ENCODE data around the gene SNRNP200. TPM values are rescaled to one million over a fixed set of nuclear protein-coding genes. Genes with fewer than 3 reads are reported as not detected.

The SNRNP200 gene
- total RNA-seq, 1 donor from 2014 or later = 208 TPM

DNA sequence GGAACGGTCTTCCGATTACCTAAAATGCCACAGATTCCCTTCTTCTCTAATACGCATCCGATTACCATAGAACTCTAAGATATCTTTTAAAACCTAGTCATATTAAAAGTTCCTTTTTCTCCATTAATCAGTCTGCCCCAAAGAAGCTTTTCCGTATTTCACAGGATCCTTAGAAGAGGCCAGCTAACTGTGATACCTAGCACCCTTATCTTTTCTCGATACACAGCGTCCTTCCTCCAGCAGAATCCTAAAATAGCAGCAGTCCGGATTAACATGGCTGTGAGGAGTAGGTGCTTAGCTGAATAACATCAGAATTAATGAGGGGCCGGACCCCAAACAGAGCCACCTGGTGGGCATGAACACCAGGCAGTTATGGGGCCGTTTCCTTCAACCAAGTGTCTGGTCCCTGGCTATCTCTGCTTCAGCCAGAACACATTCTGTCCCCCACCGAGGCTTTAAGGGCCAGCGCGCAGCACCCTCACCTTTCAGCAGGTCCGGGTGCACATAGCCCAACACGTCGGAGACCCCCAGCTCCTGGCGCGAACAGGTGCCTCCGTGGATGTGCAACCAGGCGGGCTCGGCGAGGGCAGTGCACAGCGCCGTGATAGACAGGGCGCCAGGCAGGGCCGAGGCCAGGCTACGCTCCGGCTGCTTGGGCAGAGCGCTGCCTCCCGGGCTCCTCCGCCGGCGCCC is 40.5 kb downstream of the SNRNP200 start:
- H3K4me1 Mint-ChIP-seq = peaks cover 57% of the 10 kb centered on the region
- H3K27ac Mint-ChIP-seq = peak overlapping the region; percentile 65

DNA sequence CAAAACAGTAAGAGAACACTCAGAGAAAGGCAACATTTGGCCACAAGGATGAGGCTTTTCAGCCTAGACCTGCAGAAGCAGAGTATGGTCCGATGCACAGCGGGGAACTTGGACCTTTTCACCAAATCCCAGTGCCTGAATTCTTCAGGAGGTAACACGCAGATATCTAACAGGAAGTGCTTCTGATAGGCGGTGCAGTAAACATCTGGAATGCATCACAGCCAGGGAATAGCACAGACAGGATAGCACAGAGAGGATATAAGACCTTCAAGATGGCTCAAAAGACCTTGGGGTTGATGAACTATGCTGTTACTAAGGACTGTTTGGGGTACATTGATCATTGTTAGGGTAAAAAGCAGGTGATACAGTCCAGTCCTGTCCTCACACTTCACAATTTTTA is 41.3 kb downstream of the SNRNP200 start:
- Mint-ChIP-seq H3K27me3 (no peaks in the 10 kb centered on the region), H3K9me3 (no peaks in the 10 kb centered on the region), H3K4me1 (peaks cover 64% of the 10 kb centered on the region), H3K27ac (peak overlapping the region; percentile 65), H3K4me3 (peak overlapping the region; percentile 86), H3K36me3 (ENCODE audit: low read depth) (peaks cover 62% of the 10 kb centered on the region)
- DNase-seq (no peak), ATAC-seq (ENCODE audit: low read depth) (no peak)
- intact Hi-C loops (cut with micrococcal nuclease) = loop anchor here (10.0 kb wide), 2 partner anchors 239 to 501 kb away; partner anchors contain the start of gene CNNM4
- TF ChIP-seq, protein P1, sequence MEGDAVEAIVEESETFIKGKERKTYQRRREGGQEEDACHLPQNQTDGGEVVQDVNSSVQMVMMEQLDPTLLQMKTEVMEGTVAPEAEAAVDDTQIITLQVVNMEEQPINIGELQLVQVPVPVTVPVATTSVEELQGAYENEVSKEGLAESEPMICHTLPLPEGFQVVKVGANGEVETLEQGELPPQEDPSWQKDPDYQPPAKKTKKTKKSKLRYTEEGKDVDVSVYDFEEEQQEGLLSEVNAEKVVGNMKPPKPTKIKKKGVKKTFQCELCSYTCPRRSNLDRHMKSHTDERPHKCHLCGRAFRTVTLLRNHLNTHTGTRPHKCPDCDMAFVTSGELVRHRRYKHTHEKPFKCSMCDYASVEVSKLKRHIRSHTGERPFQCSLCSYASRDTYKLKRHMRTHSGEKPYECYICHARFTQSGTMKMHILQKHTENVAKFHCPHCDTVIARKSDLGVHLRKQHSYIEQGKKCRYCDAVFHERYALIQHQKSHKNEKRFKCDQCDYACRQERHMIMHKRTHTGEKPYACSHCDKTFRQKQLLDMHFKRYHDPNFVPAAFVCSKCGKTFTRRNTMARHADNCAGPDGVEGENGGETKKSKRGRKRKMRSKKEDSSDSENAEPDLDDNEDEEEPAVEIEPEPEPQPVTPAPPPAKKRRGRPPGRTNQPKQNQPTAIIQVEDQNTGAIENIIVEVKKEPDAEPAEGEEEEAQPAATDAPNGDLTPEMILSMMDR (IDR thresholded peaks at IDR 0.05) = no peak
- CTCF ChIA-PET = interaction anchor here (0.7 to 2.4 kb wide), 14 partner anchors 8 to 147 kb away, joined by 3 to 10 read pairs (median 4); partner anchors contain the start of gene ASTL
- POLR2A ChIA-PET = interaction anchor here (0.8 to 2.7 kb wide), 12 partner anchors 18 to 273 kb away, joined by 3 to 24 read pairs (median 4); partner anchors contain the start of genes DUSP2 and STARD7

More for the DNA sequence above, 40.5 kb downstream of the SNRNP200 start:
- no peaks in the 10 kb centered on the region for H3K27me3 Mint-ChIP-seq
- peak overlapping the region; percentile 86 for H3K4me3 Mint-ChIP-seq
- intact Hi-C loops (cut with micrococcal nuclease) = loop anchor here (1.0 to 10.0 kb wide), 8 partner anchors 9 to 552 kb away; partner anchors contain the start of genes ARID5A, ASTL, CNNM3 and CNNM4
- CTCF ChIA-PET = interaction anchor here (0.7 to 2.4 kb wide), 13 partner anchors 8 to 272 kb away, joined by 3 to 10 read pairs (median 4); partner anchors contain the start of gene ASTL
- POLR2A ChIA-PET = interaction anchor here (0.5 to 2.7 kb wide), 15 partner anchors 9 to 272 kb away, joined by 3 to 24 read pairs (median 5); partner anchors contain the start of genes ASTL, DUSP2 and STARD7
- ATAC-seq (ENCODE audit: low read depth) = peak; percentile 0
- H3K9me3 Mint-ChIP-seq = no peaks in the 10 kb centered on the region
- DNase-seq = no peak
- H3K36me3 Mint-ChIP-seq (ENCODE audit: low read depth) = peaks cover 61% of the 10 kb centered on the region
- TF ChIP-seq, protein P1 (IDR thresholded peaks at IDR 0.05) = no peak

DNA sequence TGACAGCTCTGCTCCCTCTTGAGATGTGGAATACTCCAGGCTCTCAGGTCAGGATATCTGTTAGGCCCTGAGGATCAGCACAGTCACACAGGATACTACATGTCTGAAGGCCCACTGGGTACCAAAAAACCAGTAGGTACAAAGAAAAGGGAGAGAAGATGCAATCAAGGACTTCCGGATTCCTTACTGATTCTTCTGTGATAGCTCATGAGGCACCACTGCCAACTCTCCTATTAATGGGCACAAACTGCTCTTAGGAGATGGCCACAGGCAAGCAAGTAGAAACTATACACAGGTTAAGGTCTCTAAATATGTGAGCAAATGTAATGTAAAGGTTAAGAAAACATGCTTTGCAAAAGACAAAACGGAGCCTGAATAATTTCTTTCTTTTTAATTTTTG is 43.0 kb downstream of the SNRNP200 start:
- ChIA-PET POLR2A (interaction anchor here (0.5 to 4.7 kb wide), 3 partner anchors 38 to 120 kb away, joined by 3 to 40 read pairs (median 4); partner anchors contain the start of gene STARD7), CTCF (interaction anchor here (4.2 kb wide), 1 partner anchor 28 kb away, joined by 22 read pairs; no protein-coding TSS in a partner anchor)
- ATAC-seq (ENCODE audit: low read depth) (no peak), DNase-seq (no peak)
- TF ChIP-seq, protein P1 (IDR thresholded peaks at IDR 0.05) = no peak
- intact Hi-C loops (cut with micrococcal nuclease) = loop anchor here (10.0 kb wide), 2 partner anchors 238 to 502 kb away; partner anchors contain the start of gene CNNM4
- Mint-ChIP-seq H3K4me1 (peaks cover 81% of the 10 kb centered on the region), H3K36me3 (ENCODE audit: low read depth) (peaks cover 54% of the 10 kb centered on the region), H3K27ac (no peak overlapping the region), H3K4me3 (no peak overlapping the region), H3K9me3 (no peaks in the 10 kb centered on the region), H3K27me3 (no peaks in the 10 kb centered on the region)

DNA sequence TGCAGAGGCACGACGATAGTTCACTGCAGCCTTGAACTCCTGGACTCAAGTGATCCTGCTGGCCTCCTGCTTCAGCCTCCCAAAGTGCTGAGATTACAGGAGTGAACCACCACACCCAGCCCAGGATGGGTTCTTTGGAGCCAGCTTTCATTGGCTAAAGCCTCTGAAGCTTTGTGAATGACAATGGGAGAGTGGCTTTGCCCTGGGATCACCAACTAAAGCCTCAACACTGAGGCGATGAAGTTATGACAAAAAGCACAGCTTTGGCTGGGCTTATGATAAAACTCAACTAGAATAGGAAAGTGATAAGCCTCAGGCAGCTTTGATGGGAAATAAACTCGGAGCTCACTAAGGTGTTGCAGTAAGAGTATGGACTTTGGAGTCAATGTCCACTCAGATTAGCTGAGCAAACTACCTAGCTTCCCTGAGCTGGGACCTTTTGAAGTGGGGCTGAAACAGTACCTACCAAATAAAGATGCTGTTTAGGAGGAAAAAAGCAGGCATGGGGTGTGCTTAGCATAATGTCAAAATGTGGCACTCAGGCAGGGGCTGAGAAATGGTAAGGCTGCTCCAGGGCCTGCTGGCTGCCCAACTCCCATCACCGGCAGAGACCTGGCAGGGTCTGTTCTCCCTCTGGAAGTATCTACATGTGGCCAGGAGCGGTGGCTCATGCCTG is 43.9 kb downstream of the SNRNP200 start:
- peak overlapping the region; percentile 80 for H3K27ac Mint-ChIP-seq
- DNase-seq = no peak
- H3K4me1 Mint-ChIP-seq = peaks cover 83% of the 10 kb centered on the region
- POLR2A ChIA-PET = interaction anchor here (0.5 to 4.7 kb wide), 8 partner anchors 19 to 123 kb away, joined by 3 to 40 read pairs (median 4); partner anchors contain the start of genes ASTL, DUSP2 and STARD7
- H3K27me3 Mint-ChIP-seq = no peaks in the 10 kb centered on the region
- TF ChIP-seq, protein P1 (IDR thresholded peaks at IDR 0.05) = no peak
- intact Hi-C loops (cut with micrococcal nuclease) = loop anchor here (2.0 to 10.0 kb wide), 3 partner anchors 29 to 503 kb away; partner anchors contain the start of gene CNNM4
- H3K36me3 Mint-ChIP-seq (ENCODE audit: low read depth) = peaks cover 55% of the 10 kb centered on the region
- no peak overlapping the region for H3K4me3 Mint-ChIP-seq
- no peak for ATAC-seq (ENCODE audit: low read depth)
- CTCF ChIA-PET = interaction anchor here (1.3 to 4.2 kb wide), 7 partner anchors 20 to 239 kb away, joined by 3 to 22 read pairs (median 6); partner anchors contain the start of gene ASTL
- no peaks in the 10 kb centered on the region for H3K9me3 Mint-ChIP-seq

Measured in activated B cell treated with CpG ODN at 0.5 μM for 24 hours (primary cell).